NCI-H2107 (cell line): ENCODE results near the gene DZANK1.
"Not testable (repeated sequence)": the region's sequence is repeated elsewhere in the genome, so short reads cannot be mapped to it uniquely, and the experiment has no call there.

Source experiments
- DNase-seq: peaks from one replicate; lab custom pipeline; 2025; lab: John Stamatoyannopoulos, UW

DZANK1 gene

GRCh38 chr20:18436847-18437246 lies 30.0 kb downstream of the DZANK1 start:
- no peak for DNase-seq

GRCh38 chr20:18431206-18431605 lies 35.6 kb downstream of the DZANK1 start:
- no peak for DNase-seq

- DNase-seq, result no peak
Observed at GRCh38 chr20:18430172-18430826, 36.5 kb downstream of the DZANK1 start.

- DNase-seq, result no peak
Observed at GRCh38 chr20:18428490-18429173, 38.2 kb downstream of the DZANK1 start.

GRCh38 chr20:18427214-18427613 lies 39.6 kb downstream of the DZANK1 start:
- no peak for DNase-seq

GRCh38 chr20:18421608-18422007 lies 45.2 kb downstream of the DZANK1 start:
- DNase-seq, result no peak

- no peak for DNase-seq
Observed at GRCh38 chr20:18416486-18416885, 50.3 kb downstream of the DZANK1 start.

- DNase-seq, result no peak
Observed at GRCh38 chr20:18414140-18414539, 52.7 kb downstream of the DZANK1 start.

GRCh38 chr20:18412221-18412901 lies 54.5 kb downstream of the DZANK1 start:
- DNase-seq, result no peak

GRCh38 chr20:18405826-18406225 lies 61.0 kb downstream of the DZANK1 start:
- DNase-seq, result no peak

GRCh38 chr20:18404172-18404571 lies 62.7 kb downstream of the DZANK1 start:
- no peak for DNase-seq

- DNase-seq, result no peak
Observed at GRCh38 chr20:18403269-18403668, 63.6 kb downstream of the DZANK1 start.

GRCh38 chr20:18401305-18401704 lies 65.5 kb downstream of the DZANK1 start:
- no peak for DNase-seq

- no peak for DNase-seq
Observed at GRCh38 chr20:18400460-18400859, 66.4 kb downstream of the DZANK1 start.

GRCh38 chr20:18398713-18399112 lies 68.1 kb downstream of the DZANK1 start:
- not testable (repeated sequence) for DNase-seq

GRCh38 chr20:18397030-18397429 lies 69.8 kb downstream of the DZANK1 start:
- DNase-seq, result no peak

GRCh38 chr20:18395544-18395943 lies 71.3 kb downstream of the DZANK1 start:
- no peak for DNase-seq

GRCh38 chr20:18394363-18394762 lies 72.5 kb downstream of the DZANK1 start:
- DNase-seq, result no peak

GRCh38 chr20:18391686-18392085 lies 75.1 kb downstream of the DZANK1 start:
- DNase-seq, result no peak

GRCh38 chr20:18390201-18390600 lies 76.6 kb downstream of the DZANK1 start:
- DNase-seq, result no peak

GRCh38 chr20:18388860-18389259 lies 78.0 kb downstream of the DZANK1 start:
- DNase-seq, result no peak

GRCh38 chr20:18380908-18381529 lies 85.8 kb downstream of the DZANK1 start:
- no peak for DNase-seq
